GM08714 (cell line): Measurements from ENCODE around the gene CCDC93.

Experiments used
- H3K4me3 ChIP-seq: fragments of 200-500 bp; sonication (Bioruptor generic); 2 replicates; pipeline ENCODE4 v1.5.1; 2014; ENCODE audit warnings: mild to moderate bottlenecking, low read length, inconsistent platforms
- ZNF274 ChIP-seq: IDR thresholded peaks from 2 replicates; pipeline ENCODE4 v1.6.1; 2012; ENCODE audit warnings: mild to moderate bottlenecking, low read depth, low read length

The CCDC93 gene

DNA sequence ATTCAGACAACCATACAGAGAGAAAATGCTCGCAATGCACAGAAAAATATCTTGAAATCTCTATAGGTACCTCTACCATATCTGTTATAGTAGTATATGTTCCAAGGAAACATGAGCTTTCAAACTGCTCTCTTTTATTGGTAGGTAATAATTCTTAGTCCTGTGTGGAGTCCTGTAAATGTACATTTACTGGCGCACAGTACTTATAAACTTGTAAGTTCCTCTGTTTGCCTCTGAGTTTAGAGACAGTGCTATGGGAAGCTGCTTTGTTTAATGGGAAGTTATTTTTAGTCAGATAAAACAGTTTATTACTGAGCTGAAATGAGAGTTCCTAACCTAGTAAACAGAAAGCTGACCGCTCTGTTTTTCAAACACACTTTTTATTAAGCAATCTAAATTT is 52.7 kb downstream of the CCDC93 start:
- no peak overlapping the region for H3K4me3 ChIP-seq
- TF ChIP-seq ZNF274 = no peak

- H3K4me3 ChIP-seq = no peak overlapping the region
- TF ChIP-seq ZNF274 = no peak
Observed at GRCh38 chr2:117960231-117960630, 53.6 kb downstream of the CCDC93 start.

DNA sequence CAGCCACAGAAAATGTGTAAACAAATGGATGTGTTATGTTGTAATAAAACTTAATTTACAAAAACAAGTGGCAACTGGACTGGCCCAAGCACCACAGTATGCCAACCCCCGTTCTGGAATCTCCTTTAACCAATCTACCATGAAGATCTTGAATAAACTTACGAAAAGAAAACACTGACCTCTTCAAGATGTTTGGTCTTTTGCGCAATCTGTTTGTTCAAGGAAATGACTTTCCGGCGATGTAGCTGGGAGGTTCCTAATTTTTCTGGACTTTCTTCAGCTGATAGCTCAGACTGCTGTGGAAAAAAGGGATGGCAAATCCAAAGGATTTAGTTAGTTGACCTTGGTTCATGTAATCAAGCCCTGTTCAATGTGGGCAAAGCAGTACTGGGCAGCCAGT is 55.7 kb downstream of the CCDC93 start:
- TF ChIP-seq ZNF274 = no peak
- no peak overlapping the region for H3K4me3 ChIP-seq

- no peak overlapping the region for H3K4me3 ChIP-seq
- no peak for TF ChIP-seq ZNF274
Observed at GRCh38 chr2:117957616-117958015, 56.3 kb downstream of the CCDC93 start.

DNA sequence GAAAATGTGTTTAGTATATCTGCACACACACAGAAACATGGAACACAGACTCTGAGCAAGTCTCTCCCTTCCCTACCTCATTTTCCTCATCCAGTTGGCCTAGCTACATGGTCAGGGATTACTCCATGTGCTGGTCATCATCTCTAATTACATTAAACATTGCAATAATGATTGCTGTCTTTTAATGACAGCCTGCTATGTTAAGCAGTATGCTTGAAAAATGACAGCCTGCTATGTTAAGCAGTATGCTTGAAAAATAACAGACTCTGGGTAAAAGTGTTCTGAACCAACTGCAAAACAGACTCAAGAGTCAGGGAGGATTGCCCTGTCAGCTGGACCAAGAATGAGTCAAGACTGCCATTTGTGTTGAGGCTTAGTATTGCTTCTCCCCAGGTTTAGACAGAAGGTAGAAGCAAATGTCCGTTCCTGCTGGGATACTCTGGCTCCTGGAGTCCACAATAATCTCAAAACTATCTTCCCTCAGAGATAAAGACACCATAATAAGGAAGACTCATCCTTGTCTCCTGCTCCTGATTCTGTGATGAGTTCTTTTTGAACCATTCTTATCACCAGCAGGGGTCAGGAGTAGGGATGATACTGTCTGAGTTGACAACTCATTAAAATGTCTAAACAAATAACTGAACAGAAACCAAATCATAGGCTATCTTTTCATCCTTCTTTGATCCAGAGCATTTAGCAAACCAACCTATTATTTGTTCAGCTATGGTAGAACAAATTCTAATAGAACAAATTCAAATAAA is 57.7 kb downstream of the CCDC93 start:
- H3K4me3 ChIP-seq = no peak overlapping the region
- TF ChIP-seq ZNF274 = no peak

- no peak for TF ChIP-seq ZNF274
- H3K4me3 ChIP-seq = no peak overlapping the region
Observed at GRCh38 chr2:117953231-117953630, 60.6 kb downstream of the CCDC93 start.

DNA sequence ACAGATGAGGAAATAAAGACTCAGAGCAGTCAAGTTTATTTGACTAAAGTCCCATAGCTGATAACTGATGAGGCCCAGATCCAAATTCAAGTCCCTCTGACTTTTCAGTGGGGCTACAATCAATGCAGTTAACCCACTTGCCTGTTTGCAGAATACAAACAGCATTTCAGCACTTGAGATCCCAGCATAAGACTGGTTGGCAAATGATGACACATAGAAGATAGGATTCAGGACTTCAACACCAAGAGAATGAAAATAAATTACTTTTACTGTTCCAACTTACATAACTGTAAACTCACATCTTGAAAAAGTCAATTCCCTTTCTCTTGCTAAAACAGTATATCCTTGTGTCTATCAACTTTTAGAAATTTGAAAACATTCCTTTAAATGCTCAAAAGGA is 61.2 kb downstream of the CCDC93 start:
- H3K4me3 ChIP-seq = no peak overlapping the region
- no peak for TF ChIP-seq ZNF274

GRCh38 chr2:117952228-117952627 is 61.6 kb downstream of the CCDC93 start:
- H3K4me3 ChIP-seq = no peak overlapping the region
- no peak for TF ChIP-seq ZNF274

- H3K4me3 ChIP-seq = no peak overlapping the region
- no peak for TF ChIP-seq ZNF274
Observed at GRCh38 chr2:117949806-117950205, 64.1 kb downstream of the CCDC93 start.

DNA sequence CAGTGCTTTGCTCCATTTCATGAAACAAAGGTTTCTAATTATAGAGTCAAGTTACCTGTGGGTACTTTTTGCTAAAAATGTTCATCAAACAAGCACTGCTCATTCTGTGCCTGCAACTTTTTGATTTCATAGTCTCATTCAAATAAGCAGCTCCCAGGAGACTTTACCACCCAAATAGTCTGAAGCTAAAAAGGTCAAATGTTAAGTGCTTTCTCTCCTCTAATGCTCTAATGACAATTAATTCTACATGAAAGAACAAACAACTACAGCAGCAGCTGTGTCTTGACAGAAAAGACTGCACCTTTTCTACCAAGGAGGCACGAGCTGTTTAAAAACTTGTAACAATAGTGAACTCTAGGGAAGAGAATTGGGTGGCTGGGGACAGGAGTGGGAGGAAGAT is 65.3 kb downstream of the CCDC93 start:
- TF ChIP-seq ZNF274 = no peak

DNA sequence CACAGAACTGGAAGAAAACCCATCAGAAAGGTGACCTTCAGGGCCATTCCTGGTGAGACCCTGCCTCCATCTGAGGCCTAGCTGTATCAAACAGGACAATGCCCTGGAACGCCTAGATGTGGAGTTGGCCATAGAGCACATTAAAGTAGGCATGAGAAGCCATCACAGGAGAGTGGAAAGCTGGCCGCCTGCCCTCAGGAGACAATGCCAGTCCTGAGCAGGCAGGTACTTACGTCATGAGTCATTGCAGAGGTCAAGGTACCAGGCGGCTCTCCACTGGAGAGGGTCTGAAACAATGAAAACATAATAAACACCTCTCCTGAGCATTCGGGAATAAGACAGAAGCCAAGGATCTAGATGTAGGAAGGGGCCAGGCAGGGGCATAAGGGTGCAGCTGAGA is 68.6 kb downstream of the CCDC93 start:
- no peak for TF ChIP-seq ZNF274
- no peak overlapping the region for H3K4me3 ChIP-seq

More for the DNA sequence above, 65.3 kb downstream of the CCDC93 start:
- H3K4me3 ChIP-seq = no peak overlapping the region

GRCh38 chr2:117944816-117945215 is 69.1 kb downstream of the CCDC93 start:
- H3K4me3 ChIP-seq = no peak overlapping the region
- no peak for TF ChIP-seq ZNF274

DNA sequence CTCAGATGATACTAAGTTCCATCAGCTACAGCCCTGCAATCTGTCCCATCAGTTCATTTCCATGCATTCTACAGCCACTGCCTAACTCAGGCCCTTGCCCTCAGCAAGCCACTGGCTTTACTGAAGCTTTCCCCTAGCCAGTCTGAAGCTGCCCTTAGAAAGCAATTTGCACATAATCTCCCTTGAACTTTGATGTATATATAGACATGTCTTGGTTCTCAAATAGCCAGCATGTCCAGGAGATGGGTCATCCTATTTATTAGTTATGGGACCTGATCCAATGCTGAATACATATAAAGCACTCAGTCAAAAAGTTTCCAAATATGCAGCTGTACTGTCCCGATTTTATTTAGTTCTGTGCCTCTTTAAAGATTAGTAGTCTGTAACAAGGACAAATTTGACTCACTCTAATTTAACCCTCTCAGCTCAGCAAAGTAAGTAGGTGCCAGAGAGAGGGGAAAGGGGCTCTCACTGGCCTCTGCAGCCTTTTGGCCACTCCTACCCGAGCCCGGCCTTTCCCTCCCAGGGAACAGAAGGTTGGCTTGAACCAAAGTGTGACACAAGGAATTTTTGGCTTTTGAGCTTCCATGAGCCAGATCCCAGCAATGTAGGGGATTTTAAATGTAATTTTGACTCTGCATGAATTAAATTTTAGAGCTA is 70.7 kb downstream of the CCDC93 start:
- H3K4me3 ChIP-seq = no peak overlapping the region
- no peak for TF ChIP-seq ZNF274

GRCh38 chr2:117942551-117942950 is 71.3 kb downstream of the CCDC93 start:
- no peak for TF ChIP-seq ZNF274

DNA sequence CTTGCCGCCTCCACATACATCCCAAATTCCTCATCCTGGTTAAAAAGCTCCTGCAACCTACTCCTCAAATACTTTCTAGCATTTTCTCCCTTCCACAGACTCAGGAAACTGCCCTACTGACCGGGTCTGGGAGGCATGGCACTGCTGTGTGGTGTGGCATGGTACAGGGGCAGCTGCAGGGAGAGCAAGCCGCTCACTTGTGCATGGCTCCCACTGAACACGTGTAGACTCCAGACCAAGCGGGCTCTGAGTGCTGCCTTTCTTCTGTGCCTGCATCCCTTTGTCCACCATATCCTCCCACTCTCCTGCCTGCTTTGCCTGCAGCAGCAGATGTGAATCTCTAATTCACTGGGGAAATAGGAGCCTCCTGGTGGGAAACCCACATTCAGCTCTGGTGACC is 72.2 kb downstream of the CCDC93 start:
- TF ChIP-seq ZNF274 = no peak
- no peak overlapping the region for H3K4me3 ChIP-seq

More at GRCh38 chr2:117942551-117942950, 71.3 kb downstream of the CCDC93 start:
- H3K4me3 ChIP-seq = no peak overlapping the region
